ENCODE measurements around the gene CBR1. TPM values are rescaled to one million over a fixed set of nuclear protein-coding genes. Genes with fewer than 3 reads are reported as not detected.

CBR1 gene
- total RNA-seq, 2 experiments from 2014 or later, result 40.7 to 43.8 TPM

- H3K36me3 Mint-ChIP-seq, result peaks cover 15% of the 10 kb centered on the region
Observed at GRCh38 chr21:36035381-36035791, 34.4 kb upstream of the CBR1 start.

GRCh38 chr21:36038701-36039497 lies 30.9 kb upstream of the CBR1 start:
- POLR2A ChIA-PET, result no interaction called here
- Mint-ChIP-seq H3K27ac (peak overlapping the region; percentile 10), H3K9me3 (no peaks in the 10 kb centered on the region), H3K4me3 (no peak overlapping the region), H3K27me3 (no peaks in the 10 kb centered on the region), H3K4me1 (peaks cover 2% of the 10 kb centered on the region), H3K36me3 (peaks cover 19% of the 10 kb centered on the region)
- DNase-seq (no peak), ATAC-seq (ENCODE audit: low read depth) (no peak)

More at GRCh38 chr21:36035381-36035791, 34.4 kb upstream of the CBR1 start:
- ATAC-seq (ENCODE audit: low read depth) (no peak), DNase-seq (no peak)
- Mint-ChIP-seq H3K9me3 (no peaks in the 10 kb centered on the region), H3K4me1 (no peaks in the 10 kb centered on the region), H3K27ac (no peak overlapping the region), H3K27me3 (no peaks in the 10 kb centered on the region), H3K4me3 (no peak overlapping the region)
- POLR2A ChIA-PET, result no interaction called here

- H3K9me3 Mint-ChIP-seq, result no peaks in the 10 kb centered on the region
- H3K4me3 Mint-ChIP-seq, result no peak overlapping the region
- peaks cover 2% of the 10 kb centered on the region for H3K4me1 Mint-ChIP-seq
- H3K27me3 Mint-ChIP-seq, result no peaks in the 10 kb centered on the region
- peaks cover 25% of the 10 kb centered on the region for H3K36me3 Mint-ChIP-seq
- DNase-seq, result no peak
- no peak overlapping the region for H3K27ac Mint-ChIP-seq
- POLR2A ChIA-PET, result no interaction called here
- no peak for ATAC-seq (ENCODE audit: low read depth)
Observed at GRCh38 chr21:36039861-36040260, 30.0 kb upstream of the CBR1 start.

GRCh38 chr21:36040389-36040788 lies 29.4 kb upstream of the CBR1 start:
- POLR2A ChIA-PET, result no interaction called here
- H3K4me1 Mint-ChIP-seq, result peaks cover 2% of the 10 kb centered on the region
- no peaks in the 10 kb centered on the region for H3K9me3 Mint-ChIP-seq
- no peak overlapping the region for H3K27ac Mint-ChIP-seq
- no peaks in the 10 kb centered on the region for H3K27me3 Mint-ChIP-seq
- DNase-seq (no peak), ATAC-seq (ENCODE audit: low read depth) (no peak)
- no peak overlapping the region for H3K4me3 Mint-ChIP-seq
- H3K36me3 Mint-ChIP-seq, result peaks cover 24% of the 10 kb centered on the region

- Mint-ChIP-seq H3K36me3 (peaks cover 19% of the 10 kb centered on the region), H3K27ac (no peak overlapping the region), H3K4me1 (peaks cover 2% of the 10 kb centered on the region), H3K9me3 (no peaks in the 10 kb centered on the region), H3K4me3 (no peak overlapping the region), H3K27me3 (no peaks in the 10 kb centered on the region)
- DNase-seq (no peak), ATAC-seq (ENCODE audit: low read depth) (no peak)
- POLR2A ChIA-PET, result interaction anchor here (1.3 kb wide), 1 partner anchor 18 kb away, joined by 3 read pairs; no protein-coding TSS in a partner anchor
Observed at GRCh38 chr21:36041910-36042309, 27.9 kb upstream of the CBR1 start.

- peaks cover 29% of the 10 kb centered on the region for H3K36me3 Mint-ChIP-seq
- no peak for ATAC-seq (ENCODE audit: low read depth)
Observed at GRCh38 chr21:36044056-36044455, 25.8 kb upstream of the CBR1 start.

GRCh38 chr21:36045993-36046392 lies 23.8 kb upstream of the CBR1 start:
- Mint-ChIP-seq H3K27me3 (no peaks in the 10 kb centered on the region), H3K27ac (no peak overlapping the region), H3K4me3 (no peak overlapping the region), H3K36me3 (peaks cover 43% of the 10 kb centered on the region), H3K9me3 (no peaks in the 10 kb centered on the region), H3K4me1 (peaks cover 4% of the 10 kb centered on the region)
- ATAC-seq (ENCODE audit: low read depth) (no peak), DNase-seq (no peak)
- POLR2A ChIA-PET, result no interaction called here

More at GRCh38 chr21:36044056-36044455, 25.8 kb upstream of the CBR1 start:
- H3K27me3 Mint-ChIP-seq, result no peaks in the 10 kb centered on the region
- no peaks in the 10 kb centered on the region for H3K9me3 Mint-ChIP-seq
- H3K4me3 Mint-ChIP-seq, result no peak overlapping the region
- no peak overlapping the region for H3K27ac Mint-ChIP-seq
- no peak for DNase-seq
- POLR2A ChIA-PET, result interaction anchor here (0.8 kb wide), 1 partner anchor 532 kb away, joined by 4 read pairs; no protein-coding TSS in a partner anchor
- H3K4me1 Mint-ChIP-seq, result peaks cover 4% of the 10 kb centered on the region

GRCh38 chr21:36047139-36047538 lies 22.7 kb upstream of the CBR1 start:
- H3K4me1 Mint-ChIP-seq, result peaks cover 3% of the 10 kb centered on the region
- no peaks in the 10 kb centered on the region for H3K27me3 Mint-ChIP-seq
- DNase-seq (no peak), ATAC-seq (ENCODE audit: low read depth) (no peak)
- H3K27ac Mint-ChIP-seq, result no peak overlapping the region
- POLR2A ChIA-PET, result no interaction called here
- H3K36me3 Mint-ChIP-seq, result peaks cover 43% of the 10 kb centered on the region
- H3K9me3 Mint-ChIP-seq, result no peaks in the 10 kb centered on the region
- no peak overlapping the region for H3K4me3 Mint-ChIP-seq

GRCh38 chr21:36048357-36048756 lies 21.5 kb upstream of the CBR1 start:
- Mint-ChIP-seq H3K27ac (no peak overlapping the region), H3K4me1 (peaks cover 3% of the 10 kb centered on the region), H3K9me3 (no peaks in the 10 kb centered on the region), H3K27me3 (no peaks in the 10 kb centered on the region), H3K36me3 (peaks cover 43% of the 10 kb centered on the region), H3K4me3 (no peak overlapping the region)
- POLR2A ChIA-PET, result no interaction called here
- ATAC-seq (ENCODE audit: low read depth) (no peak), DNase-seq (no peak)

GRCh38 chr21:36052860-36053714 lies 16.7 kb upstream of the CBR1 start:
- H3K4me1 Mint-ChIP-seq, result peaks cover 16% of the 10 kb centered on the region
- POLR2A ChIA-PET, result interaction anchor here (1.3 kb wide), 1 partner anchor 24 kb away, joined by 3 read pairs; no protein-coding TSS in a partner anchor
- H3K9me3 Mint-ChIP-seq, result no peaks in the 10 kb centered on the region
- peaks cover 43% of the 10 kb centered on the region for H3K36me3 Mint-ChIP-seq
- H3K27ac Mint-ChIP-seq, result no peak overlapping the region
- DNase-seq, result no peak
- ATAC-seq (ENCODE audit: low read depth), result no peak
- H3K4me3 Mint-ChIP-seq, result no peak overlapping the region
- no peaks in the 10 kb centered on the region for H3K27me3 Mint-ChIP-seq

GRCh38 chr21:36053715-36054062 lies 16.1 kb upstream of the CBR1 start:
- H3K27ac Mint-ChIP-seq, result no peak overlapping the region

GRCh38 chr21:36055551-36055950 lies 14.3 kb upstream of the CBR1 start:
- H3K9me3 Mint-ChIP-seq, result no peaks in the 10 kb centered on the region
- no peak for ATAC-seq (ENCODE audit: low read depth)
- POLR2A ChIA-PET, result interaction anchor here (1.4 kb wide), 1 partner anchor 14 kb away, joined by 4 read pairs; the partner anchor contains the start of gene CBR1
- peaks cover 17% of the 10 kb centered on the region for H3K4me1 Mint-ChIP-seq
- H3K4me3 Mint-ChIP-seq, result no peak overlapping the region
- H3K27me3 Mint-ChIP-seq, result no peaks in the 10 kb centered on the region
- no peak for DNase-seq
- no peak overlapping the region for H3K27ac Mint-ChIP-seq
- H3K36me3 Mint-ChIP-seq, result peaks cover 26% of the 10 kb centered on the region

More at GRCh38 chr21:36053715-36054062, 16.1 kb upstream of the CBR1 start:
- peaks cover 15% of the 10 kb centered on the region for H3K4me1 Mint-ChIP-seq
- ATAC-seq (ENCODE audit: low read depth), result no peak
- H3K4me3 Mint-ChIP-seq, result no peak overlapping the region
- DNase-seq, result no peak
- POLR2A ChIA-PET, result interaction anchor here (1.3 kb wide), 1 partner anchor 24 kb away, joined by 3 read pairs; no protein-coding TSS in a partner anchor
- no peaks in the 10 kb centered on the region for H3K27me3 Mint-ChIP-seq
- no peaks in the 10 kb centered on the region for H3K9me3 Mint-ChIP-seq
- H3K36me3 Mint-ChIP-seq, result peaks cover 41% of the 10 kb centered on the region

- Mint-ChIP-seq H3K4me1 (peaks cover 18% of the 10 kb centered on the region), H3K27me3 (no peaks in the 10 kb centered on the region), H3K9me3 (no peaks in the 10 kb centered on the region), H3K27ac (peak overlapping the region; percentile 96), H3K36me3 (peaks cover 17% of the 10 kb centered on the region), H3K4me3 (peak overlapping the region; percentile 90)
- DNase-seq, result no peak
- peak; percentile 34 for ATAC-seq (ENCODE audit: low read depth)
- POLR2A ChIA-PET, result interaction anchor here (0.7 to 2.8 kb wide), 11 partner anchors 11 to 1207 kb away, joined by 3 to 43 read pairs (median 4); partner anchors contain the start of genes CBR1, MORC3 and VPS26C
Observed at GRCh38 chr21:36059823-36060158, 10.0 kb upstream of the CBR1 start.
